Measurements from ENCODE around the gene PNPLA2.

DNA sequence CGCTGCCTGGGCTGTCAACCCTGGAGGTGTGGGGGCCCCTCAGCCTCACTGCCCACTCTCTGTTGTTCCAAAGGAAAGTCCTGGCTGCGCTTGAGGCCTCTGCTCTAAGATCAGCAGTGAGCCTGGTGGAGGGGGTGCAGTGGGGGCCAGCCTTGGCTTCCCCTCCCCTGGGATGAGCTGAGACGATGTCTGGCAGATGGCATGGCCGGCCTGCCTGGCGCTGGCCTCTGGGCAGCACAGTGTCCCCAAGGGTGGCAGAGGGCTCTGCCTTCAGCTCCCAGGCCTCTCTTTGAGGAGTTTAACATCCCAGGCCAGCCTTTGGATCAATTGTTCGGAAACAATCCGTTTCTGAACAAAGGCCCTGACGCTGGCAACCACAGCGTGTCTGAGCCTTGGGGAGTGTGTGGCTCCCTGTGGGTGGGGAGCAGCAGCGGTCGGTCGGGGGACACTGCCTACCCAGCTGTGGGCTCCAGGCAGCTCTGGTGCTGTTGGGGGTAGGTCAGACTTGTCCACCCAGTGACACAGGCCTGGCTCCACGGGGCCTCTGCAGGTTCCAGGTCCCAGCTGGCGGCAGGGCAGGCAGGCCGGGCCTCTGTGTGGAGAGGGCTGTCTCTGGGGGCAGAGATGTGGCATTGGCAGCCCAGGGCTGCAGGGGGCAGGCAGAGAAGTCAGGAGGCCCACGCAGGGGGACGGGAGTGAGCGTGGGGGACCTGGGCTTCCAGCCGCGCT, 36.1 kb downstream of the PNPLA2 start:
- TF ChIP-seq, protein P1, sequence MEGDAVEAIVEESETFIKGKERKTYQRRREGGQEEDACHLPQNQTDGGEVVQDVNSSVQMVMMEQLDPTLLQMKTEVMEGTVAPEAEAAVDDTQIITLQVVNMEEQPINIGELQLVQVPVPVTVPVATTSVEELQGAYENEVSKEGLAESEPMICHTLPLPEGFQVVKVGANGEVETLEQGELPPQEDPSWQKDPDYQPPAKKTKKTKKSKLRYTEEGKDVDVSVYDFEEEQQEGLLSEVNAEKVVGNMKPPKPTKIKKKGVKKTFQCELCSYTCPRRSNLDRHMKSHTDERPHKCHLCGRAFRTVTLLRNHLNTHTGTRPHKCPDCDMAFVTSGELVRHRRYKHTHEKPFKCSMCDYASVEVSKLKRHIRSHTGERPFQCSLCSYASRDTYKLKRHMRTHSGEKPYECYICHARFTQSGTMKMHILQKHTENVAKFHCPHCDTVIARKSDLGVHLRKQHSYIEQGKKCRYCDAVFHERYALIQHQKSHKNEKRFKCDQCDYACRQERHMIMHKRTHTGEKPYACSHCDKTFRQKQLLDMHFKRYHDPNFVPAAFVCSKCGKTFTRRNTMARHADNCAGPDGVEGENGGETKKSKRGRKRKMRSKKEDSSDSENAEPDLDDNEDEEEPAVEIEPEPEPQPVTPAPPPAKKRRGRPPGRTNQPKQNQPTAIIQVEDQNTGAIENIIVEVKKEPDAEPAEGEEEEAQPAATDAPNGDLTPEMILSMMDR (IDR thresholded peaks at IDR 0.05) = no peak
- no peak for TF ChIP-seq EZH2 (IDR thresholded peaks at IDR 0.05)
- TF ChIP-seq EZH2phosphoT487 (IDR thresholded peaks at IDR 0.05) = no peak
